Fibroblast of upper back skin (primary cell): ENCODE results near the gene PNKD.
"Not testable (repeated sequence)": the region's sequence is repeated elsewhere in the genome, so short reads cannot be mapped to it uniquely, and the experiment has no call there.

Experiments
- DNase-seq: peaks from one replicate; pipeline ENCODE4 v3.0.0-alpha.2; 2013

Gene PNKD

DNA sequence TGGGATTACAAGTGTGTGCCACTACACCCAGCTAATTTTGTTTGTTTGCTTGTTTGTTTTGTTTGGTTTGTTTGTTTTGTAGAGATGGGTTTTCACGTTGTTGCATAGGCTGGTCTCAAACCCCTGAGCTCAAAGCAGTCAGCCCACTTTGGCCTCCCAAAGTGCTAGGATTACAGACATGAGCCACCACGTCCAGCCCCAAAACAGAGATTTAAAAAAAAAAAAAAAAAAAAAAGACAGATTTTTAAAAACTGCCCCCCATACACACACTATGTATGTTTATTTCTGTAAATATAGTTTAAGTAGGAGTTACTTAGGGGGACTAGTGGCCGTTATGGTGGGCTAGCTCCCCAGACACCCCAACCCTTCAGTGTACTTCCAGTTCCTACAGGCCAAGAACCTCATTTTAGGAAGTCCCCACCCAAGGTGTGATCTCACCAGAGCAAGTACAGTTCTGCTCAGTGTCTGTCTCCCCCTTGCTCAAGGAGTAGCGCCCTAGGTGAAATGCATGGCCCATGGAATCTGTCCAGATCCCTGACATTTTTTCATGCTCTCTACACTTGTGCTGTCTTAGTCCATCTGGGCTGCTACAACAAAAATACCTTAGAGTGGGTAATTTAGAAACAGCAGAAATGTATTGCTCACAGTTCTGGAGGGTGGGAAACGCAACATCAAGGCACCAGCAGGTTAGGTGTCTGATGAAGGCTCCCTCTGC is 23.6 kb downstream of the PNKD start:
- DNase-seq, result no peak

DNA sequence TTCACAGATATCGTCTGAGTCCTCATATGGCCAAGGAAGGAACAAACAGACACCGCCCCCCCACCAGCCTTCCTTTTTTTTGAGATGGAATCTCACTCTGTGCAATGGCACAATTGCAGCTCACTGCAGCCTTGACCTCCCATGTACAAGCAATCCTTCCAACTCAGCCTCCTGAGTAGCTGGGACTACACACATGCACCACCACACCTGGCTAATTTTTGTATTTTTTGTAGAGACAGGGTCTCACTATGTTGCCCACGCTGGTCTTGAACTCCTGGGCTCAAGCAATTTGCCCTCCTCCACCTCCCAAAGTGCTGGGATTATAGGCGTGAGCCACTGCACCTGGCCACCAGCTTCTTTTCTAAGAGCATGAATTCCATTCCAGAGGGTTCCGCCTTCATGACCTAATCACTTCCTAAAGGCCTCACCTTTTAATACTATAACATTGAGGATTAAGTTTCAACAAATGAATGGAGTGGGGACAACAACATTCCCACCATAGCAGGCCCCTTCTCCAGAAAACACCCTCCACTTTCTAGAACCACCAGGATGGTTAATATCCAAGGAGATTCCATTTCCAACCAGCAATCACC is 24.2 kb downstream of the PNKD start:
- DNase-seq, result no peak

DNA sequence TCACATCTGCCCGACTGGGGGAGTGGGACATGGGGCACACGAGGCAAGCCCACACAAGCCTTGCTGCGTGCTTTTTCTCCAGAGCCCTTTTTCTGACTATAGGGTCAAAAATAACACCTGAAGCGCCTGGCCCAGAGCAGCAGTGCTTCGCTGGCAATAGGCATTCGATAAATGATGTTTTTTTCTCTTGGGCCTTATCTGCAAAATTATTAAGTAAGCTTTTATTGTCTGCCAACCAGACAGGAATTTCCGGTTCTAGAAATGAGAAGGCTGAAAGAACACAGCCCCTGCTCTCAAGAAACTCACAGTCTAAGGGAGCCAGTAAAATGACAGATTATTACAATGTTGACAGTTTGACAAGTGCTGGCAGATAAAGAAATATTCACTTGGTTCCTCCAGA is 24.7 kb downstream of the PNKD start:
- DNase-seq, result no peak

DNA sequence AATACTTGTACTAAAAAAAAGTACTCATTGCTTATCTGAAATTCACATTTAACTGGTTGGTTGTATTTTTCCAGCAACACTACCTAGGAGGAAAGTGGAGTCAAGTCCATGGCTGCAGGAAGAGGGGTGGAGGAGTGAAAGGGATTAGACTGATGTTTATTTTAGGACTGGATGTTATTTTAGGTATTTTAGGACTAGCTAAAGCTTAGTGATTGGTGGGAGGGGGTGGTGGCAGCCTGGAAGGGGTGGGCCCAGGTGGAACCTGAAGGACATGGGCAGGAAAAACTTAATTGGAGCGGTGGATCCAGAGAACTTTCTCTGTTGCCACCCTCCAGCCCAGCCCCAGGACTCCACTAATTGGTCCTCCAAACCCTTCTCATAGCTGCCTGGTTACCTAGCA is 25.9 kb downstream of the PNKD start:
- DNase-seq, result no peak

DNA sequence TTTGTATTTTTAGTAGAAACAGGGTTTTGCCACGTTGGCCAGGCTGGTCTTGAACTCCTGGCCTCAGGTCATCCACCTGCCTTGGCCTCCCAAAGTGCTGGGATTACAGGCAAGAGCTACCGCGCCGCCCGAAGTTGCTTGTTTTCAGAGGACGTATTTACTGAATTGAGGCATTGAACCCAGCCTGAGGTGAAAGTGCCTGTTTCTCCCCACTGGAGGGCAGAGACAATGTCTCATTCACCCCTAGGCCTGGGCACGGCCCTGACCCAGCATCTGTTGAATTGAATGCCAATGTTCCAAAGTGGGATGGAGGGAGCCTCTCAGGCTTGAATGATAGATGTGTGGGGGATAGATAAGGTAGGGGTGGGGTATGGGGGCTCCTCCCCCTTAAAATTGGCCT is 26.5 kb downstream of the PNKD start:
- no peak for DNase-seq

DNA sequence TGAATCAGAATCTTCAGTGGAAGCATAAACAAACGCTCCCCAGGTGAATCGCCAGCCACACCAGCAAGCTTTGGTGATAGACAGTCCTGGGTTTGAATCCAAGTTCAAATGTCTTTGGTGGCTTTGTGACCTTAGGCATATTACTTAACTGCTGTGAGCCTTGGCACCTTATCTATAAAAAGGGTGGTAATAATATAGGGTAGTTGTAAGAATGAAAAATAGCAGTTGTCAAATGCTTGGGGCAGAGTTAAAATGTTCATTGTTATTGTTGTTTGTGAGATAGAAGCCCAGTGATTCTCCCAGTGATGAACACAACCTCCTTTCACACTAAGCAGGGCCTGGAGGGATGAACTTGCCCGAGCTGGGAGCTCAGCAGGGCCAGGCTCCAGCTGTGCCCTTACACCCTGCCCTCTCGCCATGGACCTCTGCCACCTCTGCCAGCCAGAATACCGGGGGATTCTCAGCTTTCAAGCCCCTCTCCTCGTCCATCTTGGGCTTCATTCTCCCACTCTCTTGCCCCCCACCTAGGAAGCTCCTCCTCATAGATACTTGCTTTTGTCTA is 28.1 kb downstream of the PNKD start:
- no peak for DNase-seq

DNA sequence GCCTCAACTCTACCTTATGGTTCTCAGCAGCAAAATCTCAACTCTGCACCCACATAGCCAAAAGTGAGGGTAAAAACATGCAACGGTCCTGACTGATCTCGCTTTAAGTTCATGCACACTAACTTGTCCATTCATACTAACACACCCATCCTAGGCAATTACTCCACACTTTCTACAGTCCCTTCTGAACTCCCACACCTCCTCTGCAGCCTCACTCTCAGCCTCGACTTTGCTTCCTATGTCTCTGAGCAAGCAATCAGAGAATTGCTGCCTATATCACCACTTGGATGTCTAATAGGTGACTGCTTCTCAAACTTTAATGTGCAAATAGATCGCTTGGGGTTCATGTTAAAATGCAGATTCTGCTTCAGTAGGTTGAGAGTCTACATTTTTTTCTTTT is 29.8 kb downstream of the PNKD start:
- no peak for DNase-seq

DNA sequence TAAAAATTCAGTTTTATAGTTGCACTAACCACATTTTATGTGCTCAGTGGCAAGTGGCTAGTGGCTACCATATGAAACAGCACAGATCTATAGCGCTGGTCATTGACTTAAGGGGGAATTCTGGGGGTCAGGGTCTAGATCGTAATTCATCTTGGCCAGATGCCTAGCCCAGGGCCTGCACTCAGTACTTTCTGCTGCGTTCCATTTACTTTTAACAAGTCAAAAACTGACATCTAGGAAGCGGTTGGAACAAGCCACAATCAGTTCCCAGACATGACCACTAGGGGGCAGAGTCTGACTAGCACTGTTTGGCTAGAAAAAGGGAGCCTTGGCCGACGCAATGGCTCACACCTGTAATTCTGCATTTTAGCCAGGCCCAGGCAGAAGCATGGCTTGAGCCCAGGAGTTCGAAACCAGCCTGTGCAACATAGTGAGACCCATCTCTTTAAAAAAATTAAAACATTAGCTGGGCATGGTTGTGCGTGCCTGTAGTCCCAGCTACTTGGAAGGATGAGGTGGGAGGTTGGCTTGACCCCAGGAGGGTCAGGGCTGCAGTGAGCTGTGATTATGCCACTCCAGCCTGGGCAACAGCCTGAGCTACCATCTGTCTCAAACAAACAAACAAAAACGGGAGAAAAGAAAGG is 31.0 kb downstream of the PNKD start:
- peak; percentile 78 for DNase-seq

DNA sequence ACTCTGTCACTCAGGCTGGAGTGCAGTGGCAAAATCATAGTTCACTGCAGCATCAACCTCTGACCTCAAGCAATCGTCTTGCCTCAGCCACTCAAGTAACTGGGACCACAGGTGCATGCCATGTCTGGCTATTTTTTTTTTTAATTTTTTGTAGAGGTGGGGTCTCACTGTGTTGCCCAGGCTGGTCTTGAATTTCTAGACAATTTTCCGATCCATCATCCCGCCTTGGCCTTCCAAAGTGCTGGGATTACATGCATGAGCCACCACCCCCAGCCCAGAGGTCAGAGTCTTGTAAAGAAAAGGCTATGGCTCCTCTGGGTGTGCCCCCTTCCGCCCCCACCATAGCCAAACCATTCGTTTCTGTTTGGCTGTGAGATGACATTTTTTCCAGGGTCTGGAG is 35.1 kb downstream of the PNKD start:
- no peak for DNase-seq

DNA sequence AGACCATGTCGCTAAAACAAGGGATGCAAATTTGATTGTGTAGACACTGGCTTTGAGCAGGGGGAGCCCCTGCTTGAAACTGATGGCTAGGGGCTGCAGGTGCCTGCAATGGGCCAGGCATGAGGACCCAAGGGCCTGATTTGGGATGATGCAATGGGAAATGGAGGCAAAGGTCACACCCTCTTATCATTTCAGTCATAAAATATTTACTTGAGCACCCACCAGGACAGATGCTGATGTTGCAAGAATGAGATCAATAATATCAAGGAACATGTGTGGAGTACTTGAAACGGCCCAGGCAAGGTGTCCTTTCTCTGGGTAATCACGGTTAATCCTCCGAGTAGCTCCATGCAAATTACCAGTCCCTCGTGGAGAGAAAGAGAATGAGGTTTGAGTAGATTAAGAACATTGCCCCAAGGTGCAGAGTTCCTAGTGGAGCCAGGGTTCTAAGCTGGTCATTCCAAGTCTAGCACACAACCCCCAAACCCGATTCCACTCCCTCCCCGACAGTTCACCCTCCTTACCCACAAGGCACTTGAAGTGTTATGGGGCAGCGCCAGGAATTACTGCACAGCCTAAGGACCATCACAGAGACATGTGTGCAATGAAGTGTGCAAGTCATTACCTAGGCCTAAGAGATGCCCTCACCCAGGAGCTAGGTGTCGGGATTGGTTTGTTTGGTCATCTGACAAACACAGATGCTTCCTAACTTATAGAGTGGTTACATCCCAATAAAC is 36.0 kb downstream of the PNKD start:
- no peak for DNase-seq

DNA sequence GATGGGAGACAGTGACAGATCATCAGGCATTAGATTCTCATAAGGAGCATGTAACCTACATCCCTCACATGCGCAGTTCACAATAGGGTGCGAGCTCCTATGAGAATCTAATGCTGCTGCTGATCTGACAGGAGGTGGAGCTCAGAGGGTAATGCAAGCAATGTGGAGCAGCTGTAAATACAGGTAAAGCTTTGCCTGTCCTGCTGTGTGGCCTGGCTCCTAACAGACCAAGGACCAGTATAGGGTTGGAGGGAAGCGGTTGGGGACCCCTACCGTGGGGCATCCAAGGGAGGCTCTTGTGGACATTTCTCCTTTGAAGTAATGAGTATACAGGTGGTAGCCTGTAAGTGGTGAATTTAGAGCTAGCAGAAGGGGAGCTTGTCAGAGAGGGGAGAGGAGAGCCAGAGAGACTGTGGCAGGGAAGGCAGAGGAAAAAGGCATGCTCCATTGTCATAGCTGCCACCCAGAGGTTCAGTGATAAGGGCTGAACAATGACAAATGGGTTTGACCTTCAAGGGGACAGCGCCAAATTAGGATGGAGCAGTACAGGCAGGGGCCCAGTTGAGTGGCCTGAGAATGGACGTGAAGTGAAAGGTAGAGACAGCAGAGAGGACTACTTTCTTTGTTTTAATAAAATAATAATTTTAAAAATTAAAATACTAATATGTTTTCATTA is 37.2 kb downstream of the PNKD start:
- no peak for DNase-seq

DNA sequence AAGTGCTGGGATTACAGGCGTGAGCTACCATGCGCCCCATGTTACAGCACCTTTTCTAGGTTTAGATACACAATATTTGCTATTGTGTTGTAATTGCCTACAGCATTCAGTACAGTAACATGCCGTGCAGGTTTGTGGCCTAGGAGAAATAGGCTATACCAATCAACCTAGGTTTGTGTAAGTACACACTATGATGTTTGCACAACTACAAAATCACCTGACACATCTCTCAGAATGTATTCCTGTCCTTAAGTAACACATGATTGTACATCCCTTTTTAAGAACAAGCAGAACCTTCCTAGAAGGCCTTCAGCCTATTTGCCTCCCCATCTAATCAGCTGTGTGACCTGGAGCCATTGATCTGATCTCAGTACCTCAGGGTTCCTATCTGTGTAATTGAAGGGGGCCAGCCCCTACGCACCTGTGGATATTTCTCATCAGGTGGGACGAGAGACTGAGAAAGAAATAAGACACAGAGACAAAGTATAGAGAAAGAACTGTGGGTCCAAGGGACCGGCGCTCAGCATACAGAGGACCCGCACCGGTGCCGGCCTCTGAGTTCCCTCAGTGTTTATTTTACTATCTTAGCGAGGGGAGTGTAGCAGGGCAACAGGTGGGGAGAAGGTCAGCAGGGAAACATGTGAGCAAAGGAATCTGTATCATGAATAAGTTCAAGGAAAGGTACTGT is 40.7 kb downstream of the PNKD start:
- no peak for DNase-seq

DNA sequence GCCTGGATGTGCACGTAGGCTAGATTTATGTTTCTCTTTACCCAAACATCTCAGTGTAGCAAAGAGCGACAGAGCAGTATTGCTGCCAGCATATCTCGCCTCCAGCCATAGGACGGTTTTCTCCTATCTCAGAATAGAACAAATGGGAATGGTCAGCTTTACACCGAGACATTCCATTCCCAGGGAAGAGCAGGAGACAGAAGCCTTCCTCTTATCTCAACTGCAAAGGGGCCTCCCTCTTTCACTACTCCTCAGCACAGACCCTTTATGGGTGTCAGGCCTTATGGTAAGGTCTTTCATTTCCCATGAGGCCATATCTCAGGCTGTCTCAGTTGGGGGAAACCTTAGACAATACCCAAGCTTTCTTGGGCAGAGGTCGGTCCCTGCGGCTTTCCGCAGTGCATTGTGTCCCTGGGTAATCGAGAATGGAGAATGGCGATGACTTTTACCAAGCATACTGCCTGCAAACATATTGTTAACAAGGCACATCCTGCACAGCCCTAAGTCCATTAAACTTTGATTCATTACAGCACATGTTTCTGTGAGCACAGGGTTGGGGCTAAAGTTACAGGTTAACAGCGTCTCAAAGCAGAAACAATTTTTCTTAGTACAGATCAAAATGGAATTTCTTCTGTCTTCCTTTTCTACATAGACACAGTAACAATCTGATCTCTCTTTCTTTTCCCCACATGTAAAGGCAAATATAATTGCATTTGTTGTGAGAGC is 41.4 kb downstream of the PNKD start:
- DNase-seq, result not testable (repeated sequence)

DNA sequence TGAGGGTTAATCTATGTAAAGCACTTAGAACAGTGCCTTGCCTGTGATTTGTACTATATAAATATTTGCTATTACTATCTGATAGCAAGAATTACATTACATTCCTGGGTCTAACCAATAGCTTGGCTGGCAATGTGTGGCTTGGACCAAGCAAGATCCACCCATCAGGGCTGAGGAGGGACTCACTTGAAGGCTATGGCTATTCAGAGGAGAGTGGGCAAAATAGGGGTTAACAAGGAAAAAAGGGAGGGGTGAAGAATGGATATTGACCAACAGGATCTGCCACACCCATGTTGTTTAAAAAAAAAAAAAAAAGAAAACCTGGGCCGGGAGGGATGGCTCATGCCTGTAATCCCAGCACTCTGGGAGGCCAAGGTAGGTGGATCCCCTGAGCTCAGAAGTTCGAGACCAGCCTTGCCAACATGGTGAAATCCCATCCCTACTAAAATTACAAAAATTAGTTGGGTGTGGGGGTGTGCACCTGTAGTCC is 42.0 kb downstream of the PNKD start:
- DNase-seq, result no peak

DNA sequence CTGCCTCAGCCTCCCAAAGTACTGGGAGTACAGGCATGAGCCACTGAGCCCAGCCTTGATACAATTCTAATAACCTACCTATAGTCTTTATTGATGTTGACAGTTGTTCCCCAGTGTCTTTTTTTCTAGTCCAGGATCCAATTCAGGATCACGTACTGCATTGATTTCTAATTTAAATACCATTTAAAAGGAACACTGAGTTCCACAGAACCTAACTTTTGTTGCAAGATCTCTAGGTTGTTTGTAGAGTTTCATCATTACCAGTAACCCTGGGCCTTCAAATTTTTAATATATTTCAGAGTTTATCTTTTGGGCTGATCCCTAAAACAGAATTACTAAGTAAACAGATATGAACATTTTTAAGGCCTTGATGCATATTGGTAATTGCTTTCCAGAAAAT is 43.0 kb downstream of the PNKD start:
- DNase-seq, result no peak

DNA sequence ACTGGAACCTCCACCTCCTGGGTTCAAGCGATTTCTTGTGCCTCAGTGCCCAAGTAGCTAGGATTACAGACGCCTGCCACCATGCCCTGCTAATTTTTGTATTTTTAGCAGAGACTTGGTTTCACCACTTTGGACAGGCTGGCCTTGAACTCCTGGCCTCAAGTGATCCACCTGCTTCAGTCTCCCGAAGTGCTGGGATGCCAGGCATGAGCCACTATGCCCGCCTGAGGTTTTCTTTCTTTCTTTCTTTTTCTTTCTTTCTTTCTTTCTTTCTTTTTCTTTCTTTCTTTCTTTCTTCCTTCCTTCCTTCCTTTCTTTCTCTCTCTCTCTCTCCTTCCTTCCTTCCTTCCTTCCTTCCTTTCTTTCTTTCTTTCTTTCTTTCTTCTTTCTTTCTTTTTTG is 44.4 kb downstream of the PNKD start:
- DNase-seq, result not testable (repeated sequence)

DNA sequence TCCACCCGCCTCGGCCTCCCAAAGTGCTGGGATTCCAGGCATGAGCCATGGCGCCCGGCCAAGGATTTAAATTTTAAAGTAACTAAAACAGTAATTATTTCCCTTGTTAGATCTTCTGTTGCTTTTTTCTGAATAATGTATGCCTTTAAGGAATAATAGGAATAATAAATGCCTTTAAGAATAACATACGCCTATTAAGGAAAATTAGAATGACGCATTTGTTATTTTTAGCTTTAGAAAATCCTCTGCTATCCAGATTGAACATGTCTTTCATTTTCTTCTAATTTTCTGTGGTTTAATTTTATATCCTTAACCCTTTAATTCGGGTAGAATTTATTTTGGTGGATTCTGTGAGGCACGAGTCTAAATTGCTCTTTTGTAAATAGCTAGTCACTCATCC is 45.1 kb downstream of the PNKD start:
- no peak for DNase-seq

DNA sequence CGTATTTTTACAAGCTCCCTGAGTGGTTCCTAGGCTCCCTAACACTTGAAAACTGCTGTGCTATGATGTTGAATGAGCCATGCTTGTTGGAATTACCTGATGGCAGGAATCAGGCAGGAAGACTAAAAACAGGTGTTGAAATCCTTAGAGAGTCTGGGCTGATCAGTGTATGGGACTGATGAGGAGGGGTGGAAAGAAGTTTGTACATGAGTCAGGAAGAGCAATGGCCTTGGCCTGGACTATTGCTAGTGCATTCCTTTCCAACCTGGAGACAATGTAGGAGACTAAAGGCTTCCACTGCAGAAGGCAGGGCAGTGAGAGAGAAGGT is 46.9 kb downstream of the PNKD start:
- DNase-seq, result no peak

DNA sequence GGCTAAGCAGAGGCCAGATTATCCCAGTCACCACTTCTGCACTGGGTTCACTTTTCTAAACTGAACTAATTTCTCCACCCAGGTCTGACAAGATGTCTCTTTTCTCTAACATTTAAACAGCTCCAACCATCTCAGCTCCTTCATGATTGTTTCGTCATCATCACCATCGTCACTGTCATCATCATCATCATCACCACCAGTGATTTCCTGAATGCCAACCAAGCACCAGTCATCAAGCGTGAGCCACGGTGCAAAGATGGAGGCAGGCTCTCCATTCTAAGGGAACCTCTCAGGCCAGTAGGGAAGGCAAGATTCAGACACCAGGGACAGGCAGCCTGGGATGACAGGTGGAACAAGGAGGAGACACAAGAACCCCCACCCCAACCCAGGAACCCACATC is 47.5 kb downstream of the PNKD start:
- DNase-seq, result no peak

DNA sequence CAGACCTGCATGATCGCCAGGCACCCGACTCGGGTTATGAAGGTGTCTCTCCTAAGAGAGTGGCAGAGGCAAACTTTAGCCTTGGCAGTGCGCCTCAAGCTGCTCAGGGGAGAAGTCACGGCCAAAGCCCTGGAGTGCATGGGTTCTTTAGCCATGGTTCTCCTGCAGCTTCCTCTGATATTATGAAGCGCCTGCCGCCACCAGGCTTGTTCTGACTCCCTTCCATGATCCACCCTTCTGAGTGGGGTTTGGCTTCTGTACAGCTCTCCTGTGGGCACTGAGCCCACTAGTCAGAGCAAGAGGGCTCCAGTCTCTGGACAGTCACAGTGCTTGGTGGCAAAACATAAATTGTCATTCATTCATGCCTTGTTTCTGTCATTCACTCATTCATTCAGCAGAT is 47.9 kb downstream of the PNKD start:
- no peak for DNase-seq

DNA sequence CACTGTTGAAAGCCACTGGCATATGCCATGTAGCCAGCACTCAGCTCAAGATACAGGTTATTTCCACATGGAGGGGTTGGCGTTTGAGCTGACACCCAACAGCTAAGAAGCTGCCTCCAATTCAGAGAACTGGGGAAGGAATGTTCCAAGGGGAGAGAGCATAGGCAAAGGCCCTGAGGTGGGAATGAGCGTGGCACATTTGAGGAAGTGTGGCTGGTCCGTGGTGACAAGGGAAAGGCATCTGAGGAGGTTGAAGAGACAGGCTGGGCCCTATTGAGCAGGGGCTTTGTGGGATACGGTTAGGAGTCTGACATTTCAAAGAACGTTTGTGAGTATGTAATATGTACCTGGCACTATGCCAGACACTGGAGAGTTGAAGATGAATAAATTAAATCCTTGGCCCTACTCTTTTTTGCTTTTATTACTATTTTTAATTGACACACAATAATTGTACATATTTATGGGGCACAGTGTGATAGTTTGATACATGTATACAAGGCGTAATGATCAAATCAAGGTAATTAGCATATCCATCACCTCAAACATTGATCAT is 49.6 kb downstream of the PNKD start:
- DNase-seq, result no peak
